ENCODE results near the gene ACTG1.
A peak's percentile ranks its signal among the peaks of the same experiment; 100 is the strongest.

DNA sequence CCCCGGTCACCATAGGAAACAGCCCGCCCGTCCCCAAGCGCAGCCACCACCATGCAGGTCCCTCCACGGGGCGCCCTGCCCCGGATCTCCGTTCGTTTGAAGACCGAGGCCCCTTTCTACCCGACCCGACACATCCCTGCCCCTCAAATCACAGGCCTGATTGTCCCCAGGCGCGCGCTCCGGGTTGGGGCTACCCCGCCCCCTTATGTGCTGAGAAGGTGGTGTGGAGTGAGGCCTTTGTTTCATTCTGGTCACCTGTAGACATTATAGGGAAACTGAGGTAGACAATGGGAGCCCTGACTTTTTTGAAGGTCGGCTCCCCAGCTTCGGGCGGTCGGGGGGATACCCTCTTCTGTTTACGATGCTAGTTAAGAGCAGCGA, 763 bp upstream of the ACTG1 start:
- TF ChIP-seq POLR2A (IDR thresholded peaks at IDR 0.05): no peak
- TF ChIP-seq, protein P1, sequence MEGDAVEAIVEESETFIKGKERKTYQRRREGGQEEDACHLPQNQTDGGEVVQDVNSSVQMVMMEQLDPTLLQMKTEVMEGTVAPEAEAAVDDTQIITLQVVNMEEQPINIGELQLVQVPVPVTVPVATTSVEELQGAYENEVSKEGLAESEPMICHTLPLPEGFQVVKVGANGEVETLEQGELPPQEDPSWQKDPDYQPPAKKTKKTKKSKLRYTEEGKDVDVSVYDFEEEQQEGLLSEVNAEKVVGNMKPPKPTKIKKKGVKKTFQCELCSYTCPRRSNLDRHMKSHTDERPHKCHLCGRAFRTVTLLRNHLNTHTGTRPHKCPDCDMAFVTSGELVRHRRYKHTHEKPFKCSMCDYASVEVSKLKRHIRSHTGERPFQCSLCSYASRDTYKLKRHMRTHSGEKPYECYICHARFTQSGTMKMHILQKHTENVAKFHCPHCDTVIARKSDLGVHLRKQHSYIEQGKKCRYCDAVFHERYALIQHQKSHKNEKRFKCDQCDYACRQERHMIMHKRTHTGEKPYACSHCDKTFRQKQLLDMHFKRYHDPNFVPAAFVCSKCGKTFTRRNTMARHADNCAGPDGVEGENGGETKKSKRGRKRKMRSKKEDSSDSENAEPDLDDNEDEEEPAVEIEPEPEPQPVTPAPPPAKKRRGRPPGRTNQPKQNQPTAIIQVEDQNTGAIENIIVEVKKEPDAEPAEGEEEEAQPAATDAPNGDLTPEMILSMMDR (IDR thresholded peaks at IDR 0.05): peak in 1 of 3 donors; percentile 11
